Skin epidermis (tissue), 12 donors: ENCODE measurements around the gene SLC25A27.
A peak's percentile ranks its signal among the peaks of the same experiment; 100 is the strongest.

Source experiments
- H3K27ac ChIP-seq, 21 experiments: fragments of 200-600 bp; sonication (generic) in 11 of 21; one replicate each; pipeline ENCODE4 v1.5.0; 2020; ENCODE audit warnings: mild to moderate bottlenecking in 3 of 21, inconsistent platforms in 2 of 21, moderate library complexity in 2 of 21
- H3K4me3 ChIP-seq, 7 experiments: fragments of 200-600 bp; sonication (generic) in 2 of 7; one replicate each; pipeline ENCODE4 v1.5.0; 2020; ENCODE audit warnings: inconsistent platforms in 2 of 7, mild to moderate bottlenecking in 2 of 7, moderate library complexity in 1 of 7

Gene SLC25A27

DNA sequence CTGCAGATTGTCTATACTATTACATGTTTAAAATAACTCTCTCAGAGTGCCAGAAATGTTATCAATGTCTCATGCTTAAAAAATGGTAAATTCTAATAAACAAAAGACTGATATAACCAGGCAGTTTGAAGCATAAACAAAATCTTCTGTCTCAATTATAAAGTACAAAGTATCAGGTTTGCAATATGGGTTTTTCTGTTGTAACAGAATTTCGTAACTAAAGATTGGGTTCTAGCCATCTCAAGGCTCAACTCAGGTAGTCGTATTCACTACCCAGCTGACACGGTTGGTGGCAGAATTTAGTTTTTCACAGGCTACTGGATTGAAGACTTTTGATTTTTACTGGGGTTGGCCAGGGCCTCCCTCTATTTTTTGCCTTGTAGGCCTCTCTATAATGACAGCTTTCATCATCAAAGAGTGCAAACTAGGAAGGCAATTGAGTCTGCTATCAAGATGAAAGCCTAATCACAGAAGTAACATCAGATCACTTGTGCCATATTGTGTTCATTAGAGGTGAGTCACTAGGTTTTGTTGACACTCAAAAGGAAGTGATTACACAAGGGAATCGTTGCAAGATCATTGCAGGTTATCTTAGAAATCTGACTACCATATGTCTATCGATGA lies 3.8 kb upstream of the SLC25A27 start:
- H3K4me3 ChIP-seq = no peak overlapping the region
- no peak overlapping the region for H3K27ac ChIP-seq

DNA sequence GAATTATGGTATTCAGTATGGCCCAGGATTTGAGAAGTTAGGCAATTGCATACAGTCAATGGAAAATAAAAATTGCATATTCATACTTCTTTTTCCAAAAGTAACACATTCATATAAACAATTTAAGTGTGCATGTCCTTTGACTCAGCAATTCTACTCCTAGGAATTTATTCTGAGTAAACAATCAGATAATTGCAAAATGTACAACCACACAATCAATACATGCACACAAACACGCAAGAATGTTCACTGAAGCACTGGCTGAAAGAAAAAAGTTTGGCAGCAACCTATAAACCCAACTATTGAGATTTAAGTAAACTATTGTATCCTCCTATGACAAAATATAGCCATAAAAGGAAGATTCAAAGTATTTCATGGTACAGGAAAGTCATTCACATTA lies 1.8 kb upstream of the SLC25A27 start:
- Histone ChIP-seq H3K27ac (peak overlapping the region in 2 of 21 experiments; percentile 47 to 71), H3K4me3 (peak overlapping the region in 2 of 7 experiments; percentile 90 to 92)

DNA sequence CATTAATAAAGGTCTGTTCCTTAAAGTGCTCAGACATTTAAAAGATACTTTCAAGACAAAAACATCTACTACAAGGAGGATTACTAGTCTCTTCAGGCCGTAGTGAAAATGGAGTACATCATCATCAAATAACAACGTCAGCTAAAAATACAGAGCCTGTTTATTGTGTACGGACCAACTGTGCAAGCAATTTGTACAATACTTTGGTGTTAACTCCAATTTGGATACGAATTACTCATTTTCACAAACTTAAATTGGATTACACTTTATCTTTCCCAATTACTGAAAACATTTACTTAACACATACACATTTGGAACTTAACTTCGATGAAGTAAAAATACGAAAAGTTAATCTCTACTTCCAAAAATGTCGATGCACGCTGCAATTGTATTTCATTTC lies 959 bp upstream of the SLC25A27 start:
- Histone ChIP-seq H3K27ac (peak overlapping the region in 11 of 21 experiments; percentile 0 to 80 (median 69)), H3K4me3 (peak overlapping the region; percentile 55 to 92 (median 83))

DNA sequence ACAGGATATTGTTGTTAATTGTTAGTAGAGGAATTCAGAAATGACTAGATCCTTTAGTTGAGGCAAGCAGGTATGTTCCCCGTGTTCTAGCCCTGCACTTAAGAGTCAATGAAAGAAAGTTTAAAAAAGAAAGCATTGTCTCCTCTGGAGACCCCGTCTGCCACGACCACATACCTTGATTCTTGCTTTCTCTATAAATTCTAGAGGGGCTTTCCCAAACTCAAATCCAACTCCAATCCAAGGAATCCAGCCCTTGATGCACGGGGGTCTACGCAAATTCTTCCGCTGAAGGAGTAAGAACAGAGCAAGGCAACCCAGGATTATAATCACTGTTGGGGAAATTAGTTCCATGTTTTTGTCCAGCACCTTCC lies 558 bp upstream of the SLC25A27 start:
- Histone ChIP-seq H3K27ac (peak overlapping the region in 17 of 21 experiments; percentile 0 to 80 (median 69)), H3K4me3 (peak overlapping the region; percentile 55 to 92 (median 83))

DNA sequence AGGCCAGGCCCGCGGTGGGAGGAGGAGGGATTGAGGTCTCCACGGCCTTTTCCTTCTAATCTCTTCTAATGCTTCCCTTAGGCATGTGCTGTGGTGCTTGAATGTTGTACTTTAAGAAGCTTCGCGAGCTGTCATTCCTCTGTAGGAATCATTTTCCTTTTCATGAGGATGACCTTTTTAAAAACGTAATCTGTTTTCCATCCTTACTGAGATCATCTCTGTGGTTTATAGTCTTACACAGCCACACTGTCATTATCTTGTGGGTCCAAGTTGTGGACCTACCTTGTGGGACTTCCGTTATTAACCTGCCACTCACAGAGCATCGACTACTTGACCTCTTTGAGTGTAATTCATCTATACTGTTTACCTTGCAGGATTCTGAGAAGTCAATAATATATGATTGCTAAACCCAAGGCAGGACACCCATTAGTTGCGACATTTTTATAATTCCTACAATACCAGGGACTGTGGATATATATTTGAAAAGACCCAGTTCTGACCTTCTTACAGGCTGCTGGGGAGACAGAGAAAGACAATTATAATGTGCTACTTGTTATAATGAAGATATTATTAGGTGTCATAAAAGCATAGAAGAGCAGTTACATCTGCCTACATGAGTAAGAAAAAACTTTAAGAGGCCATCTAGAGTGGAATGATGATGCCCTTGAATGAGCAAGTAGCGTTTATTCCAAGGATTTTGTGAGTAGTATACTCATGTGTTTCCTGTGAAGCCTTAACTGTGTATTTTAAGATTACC lies 842 bp downstream of the SLC25A27 start:
- H3K4me3 ChIP-seq = peak overlapping the region; percentile 55 to 92 (median 83)
- peak overlapping the region in 14 of 21 experiments; percentile 0 to 86 (median 74) for H3K27ac ChIP-seq

DNA sequence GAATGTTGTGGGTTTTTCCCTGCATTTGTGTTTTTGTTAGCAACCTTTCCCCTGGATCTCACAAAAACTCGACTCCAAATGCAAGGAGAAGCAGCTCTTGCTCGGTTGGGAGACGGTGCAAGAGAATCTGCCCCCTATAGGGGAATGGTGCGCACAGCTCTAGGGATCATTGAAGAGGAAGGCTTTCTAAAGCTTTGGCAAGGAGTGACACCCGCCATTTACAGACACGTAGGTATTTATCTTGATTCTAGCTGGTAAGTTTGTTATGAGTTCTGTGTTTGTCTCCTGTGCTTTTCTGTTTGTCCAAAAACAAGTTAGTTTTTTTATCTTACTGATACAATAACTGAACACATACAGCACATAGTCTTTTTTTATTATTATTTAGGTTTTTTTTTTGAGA lies 3.0 kb downstream of the SLC25A27 start:
- Histone ChIP-seq H3K4me3 (no peak overlapping the region), H3K27ac (no peak overlapping the region)

DNA sequence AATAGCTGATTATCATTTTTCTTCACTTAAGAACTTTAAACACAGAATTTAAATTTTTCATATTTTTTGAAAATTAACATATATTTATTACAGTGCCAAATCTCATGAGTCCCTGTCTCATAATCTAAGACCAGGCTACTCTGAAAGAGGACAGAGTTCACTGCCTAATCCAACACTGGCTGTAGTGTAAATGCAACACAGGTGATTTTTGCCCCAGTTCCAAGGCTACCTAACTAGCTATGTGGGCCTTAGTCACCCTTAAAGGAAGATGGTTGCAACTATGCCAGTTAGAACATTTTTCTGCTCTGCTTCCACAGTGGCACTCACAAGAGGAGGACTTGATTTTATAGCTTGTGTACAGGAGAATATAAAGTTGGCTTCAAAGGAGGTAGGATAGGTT lies 4.9 kb downstream of the SLC25A27 start:
- H3K4me3 ChIP-seq = no peak overlapping the region
- no peak overlapping the region for H3K27ac ChIP-seq

DNA sequence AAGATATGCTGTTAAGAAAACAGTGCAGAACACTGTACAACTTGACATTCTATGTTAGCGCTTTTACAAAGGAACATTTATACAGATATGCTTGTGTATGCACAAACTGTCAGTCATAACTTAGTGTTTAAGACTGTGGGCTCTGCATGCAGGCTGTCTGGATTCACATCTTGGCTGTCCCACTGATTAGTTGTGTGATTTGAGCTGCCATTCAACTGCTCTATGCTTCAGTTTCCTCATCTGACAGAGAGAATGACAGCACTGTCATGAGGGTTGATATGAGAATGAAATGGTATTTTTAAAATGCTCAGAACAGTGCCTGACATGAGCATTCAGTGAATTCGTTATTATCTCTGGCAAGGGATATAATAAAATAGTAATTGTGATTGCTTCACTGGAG lies 8.7 kb downstream of the SLC25A27 start:
- Histone ChIP-seq H3K27ac (no peak overlapping the region), H3K4me3 (no peak overlapping the region)

DNA sequence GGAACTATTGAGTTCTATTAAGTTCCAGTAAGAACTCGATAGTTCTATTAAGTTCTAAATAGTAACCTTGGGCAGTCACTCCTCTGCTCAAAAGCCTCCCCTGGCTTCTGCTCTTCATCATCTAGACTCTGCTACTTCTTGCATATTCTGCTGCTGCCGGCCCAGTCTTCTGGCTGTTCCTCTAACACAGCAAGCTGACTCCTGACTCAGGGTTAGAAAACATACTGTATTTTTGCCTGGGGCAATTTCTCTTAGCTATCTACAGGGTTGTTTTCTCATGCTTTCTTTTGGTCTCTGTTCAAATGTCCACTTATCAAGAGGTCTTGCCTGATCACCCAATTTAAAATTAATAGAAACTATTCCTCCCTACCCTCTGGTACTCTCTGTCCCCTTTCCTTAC lies 14.6 kb downstream of the SLC25A27 start:
- Histone ChIP-seq H3K4me3 (no peak overlapping the region), H3K27ac (no peak overlapping the region)

DNA sequence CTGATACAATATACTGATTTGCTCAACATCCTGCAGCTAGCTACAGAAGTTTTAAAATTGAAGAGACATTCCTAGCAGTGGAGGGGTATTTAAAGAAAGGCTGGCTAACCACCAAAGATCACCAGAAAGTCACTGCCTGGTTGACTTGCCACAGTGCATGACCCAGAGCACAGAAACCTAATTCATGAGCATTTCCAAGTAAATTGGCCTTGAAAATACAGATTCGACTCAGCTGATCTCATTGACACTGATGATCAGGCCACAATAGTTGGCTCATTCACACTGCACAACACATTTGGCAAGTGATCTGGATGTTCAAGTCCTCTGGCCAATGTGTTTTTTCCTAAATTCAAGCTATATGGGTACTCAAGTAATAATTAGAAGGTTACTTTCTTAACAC lies 21.6 kb downstream of the SLC25A27 start:
- no peak overlapping the region for H3K27ac ChIP-seq
- H3K4me3 ChIP-seq = no peak overlapping the region

DNA sequence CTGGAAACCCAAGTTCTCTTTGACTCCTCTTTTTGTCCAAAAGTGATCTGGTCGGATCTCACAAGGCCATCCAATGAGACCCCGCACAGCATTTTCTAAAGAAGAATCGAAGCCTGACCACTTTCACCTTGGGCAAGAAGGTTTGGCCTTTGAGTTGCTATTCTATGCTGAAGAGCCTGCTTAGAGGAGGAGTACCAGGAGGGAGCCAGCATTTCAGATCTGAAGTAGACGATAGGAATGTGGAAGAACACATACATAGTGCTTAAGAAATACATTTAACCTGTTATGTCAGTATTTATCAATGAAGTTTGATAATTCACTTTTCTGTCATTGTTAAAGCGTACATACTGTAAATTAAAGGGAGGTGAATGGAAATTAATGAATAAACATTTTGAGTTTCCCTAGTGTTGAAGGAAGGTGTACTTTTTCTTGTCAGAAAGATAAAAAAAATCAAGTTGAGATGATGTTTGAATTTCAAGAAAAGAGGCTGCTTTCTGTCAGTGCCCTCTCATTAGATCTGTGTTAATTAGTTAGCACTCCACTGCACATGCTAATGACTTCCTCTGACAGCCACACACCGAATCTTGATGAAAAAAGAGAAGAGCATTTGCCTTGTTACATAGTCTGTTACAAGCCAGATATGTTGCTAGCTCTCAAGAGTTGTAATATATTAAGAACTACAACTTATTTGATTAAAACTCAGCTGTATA lies 24.0 kb downstream of the SLC25A27 start:
- Histone ChIP-seq H3K27ac (no peak overlapping the region), H3K4me3 (no peak overlapping the region)

DNA sequence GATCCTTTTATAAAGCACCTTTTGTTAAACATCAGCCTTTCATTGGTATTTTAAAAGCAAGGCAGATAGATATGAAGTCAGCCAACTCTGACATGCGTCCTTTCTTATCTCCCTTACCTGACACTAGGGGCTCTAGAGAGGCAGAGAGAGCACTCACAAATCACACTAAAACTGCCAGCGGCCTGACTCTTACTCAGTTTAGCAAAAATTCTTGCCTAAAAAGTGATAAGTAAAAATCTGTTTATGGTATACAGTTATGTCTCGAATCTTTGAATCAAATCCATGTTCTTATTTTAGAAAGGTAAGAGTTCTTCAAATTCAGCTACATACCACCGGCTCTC lies 24.5 kb downstream of the SLC25A27 start:
- Histone ChIP-seq H3K27ac (no peak overlapping the region), H3K4me3 (no peak overlapping the region)

DNA sequence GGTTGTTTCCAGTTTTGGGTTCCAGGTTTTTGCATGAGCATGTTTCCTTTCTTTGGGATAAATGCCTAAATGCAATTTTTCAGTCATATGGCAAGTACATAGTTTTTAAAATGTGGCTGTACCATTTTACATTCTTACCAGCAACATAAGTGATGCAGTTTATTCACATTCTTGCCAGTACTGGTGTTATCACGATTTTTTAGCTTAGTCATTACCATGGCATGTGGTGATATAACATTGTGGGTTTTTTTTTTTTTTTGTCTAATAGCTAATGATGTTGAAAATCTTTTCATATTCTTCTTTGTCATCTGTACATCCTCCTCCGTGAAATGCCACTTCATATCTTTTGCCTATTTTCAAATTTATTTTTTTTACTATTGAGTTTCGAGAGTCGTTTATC lies 32.0 kb downstream of the SLC25A27 start:
- no peak overlapping the region for H3K27ac ChIP-seq

DNA sequence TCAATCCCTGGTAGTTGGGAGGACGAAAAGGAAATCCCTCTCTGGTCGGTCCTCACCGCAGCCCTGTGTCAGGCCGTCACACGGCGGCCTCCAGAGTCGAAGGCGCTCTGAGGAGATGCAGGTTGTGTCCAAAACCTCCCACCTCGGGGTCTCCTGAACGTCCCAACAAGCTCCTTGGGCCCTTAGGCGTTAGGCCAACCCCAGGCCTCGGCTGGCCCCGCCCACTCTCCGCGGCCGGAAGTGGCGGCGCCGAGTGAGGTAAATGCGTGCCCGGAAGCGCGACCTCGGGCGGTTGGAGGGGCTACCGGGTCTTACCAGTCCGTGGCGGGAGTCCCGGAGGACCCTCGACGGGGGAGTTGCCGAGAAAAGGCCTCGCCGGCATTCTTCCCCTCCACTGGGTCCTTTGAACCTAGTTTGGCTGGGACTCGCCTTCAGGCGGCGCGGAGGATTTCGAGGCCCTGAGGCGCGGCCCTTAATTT lies 34.9 kb downstream of the SLC25A27 start, which contains the start of gene TDRD6:
Gene TDRD6 (plus strand): TSS at position 267 of the 479 bp plus-strand sequence. CDS start 244 bp downstream, outside the sequence.
- Histone ChIP-seq H3K4me3 (no peak within 1 kb of the TSS), H3K27ac (no peak within 1 kb of the TSS)

More for the DNA sequence above, 32.0 kb downstream of the SLC25A27 start:
- no peak overlapping the region for H3K4me3 ChIP-seq

DNA sequence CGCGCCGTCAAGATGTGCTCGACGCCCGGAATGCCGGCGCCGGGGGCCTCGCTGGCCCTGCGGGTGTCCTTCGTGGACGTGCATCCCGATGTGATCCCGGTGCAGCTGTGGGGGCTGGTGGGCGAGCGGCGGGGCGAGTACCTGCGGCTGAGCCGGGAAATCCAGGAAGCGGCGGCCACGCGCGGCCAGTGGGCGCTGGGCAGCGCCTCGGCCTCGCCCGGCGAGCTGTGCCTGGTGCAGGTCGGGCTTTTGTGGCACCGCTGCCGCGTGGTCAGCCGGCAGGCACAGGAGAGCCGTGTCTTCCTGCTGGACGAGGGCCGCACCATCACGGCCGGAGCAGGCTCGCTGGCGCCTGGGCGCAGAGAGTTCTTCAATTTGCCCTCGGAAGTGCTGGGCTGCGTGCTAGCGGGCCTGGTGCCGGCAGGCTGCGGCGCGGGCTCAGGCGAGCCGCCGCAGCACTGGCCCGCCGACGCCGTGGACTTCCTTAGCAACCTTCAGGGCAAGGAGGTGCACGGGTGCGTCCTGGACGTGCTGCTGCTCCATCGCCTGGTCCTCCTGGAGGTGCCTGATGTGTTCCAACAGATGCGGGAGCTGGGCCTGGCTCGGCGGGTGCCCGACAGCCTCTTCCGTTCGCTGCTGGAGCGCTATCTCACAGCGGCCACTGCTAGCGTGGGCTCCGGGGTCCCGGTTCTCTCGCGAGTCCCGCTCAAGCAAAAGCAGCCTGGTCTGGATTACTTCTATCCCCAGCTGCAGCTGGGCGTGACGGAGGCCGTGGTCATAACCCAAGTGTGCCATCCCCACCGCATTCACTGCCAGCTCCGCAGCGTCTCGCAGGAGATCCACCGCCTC lies 35.6 kb downstream of the SLC25A27 start:
- no peak overlapping the region for H3K4me3 ChIP-seq
- no peak overlapping the region for H3K27ac ChIP-seq

DNA sequence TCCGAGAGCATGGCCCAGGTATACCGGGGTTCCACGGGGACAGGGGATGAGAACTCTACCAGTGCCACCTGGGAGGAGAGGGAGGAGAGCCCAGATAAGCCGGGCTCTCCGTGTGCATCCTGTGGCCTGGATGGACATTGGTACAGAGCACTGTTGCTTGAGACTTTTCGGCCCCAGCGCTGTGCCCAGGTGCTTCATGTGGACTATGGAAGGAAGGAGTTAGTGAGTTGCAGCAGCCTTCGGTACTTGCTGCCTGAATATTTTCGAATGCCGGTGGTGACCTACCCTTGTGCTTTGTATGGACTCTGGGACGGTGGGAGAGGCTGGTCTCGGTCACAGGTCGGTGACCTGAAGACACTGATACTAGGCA lies 36.2 kb downstream of the SLC25A27 start:
- no peak overlapping the region for H3K4me3 ChIP-seq
- no peak overlapping the region for H3K27ac ChIP-seq

DNA sequence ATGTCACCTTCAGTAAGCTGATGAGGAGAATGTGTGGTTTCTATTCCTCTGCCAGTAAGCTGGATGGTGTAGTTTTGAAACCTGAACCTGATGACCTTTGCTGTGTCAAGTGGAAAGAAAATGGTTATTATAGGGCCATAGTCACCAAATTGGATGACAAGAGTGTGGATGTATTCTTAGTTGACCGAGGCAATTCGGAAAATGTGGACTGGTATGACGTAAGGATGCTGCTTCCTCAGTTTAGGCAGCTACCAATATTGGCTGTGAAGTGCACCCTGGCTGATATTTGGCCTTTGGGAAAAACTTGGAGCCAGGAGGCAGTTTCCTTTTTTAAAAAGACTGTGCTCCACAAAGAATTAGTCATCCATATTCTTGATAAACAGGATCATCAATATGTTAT lies 36.9 kb downstream of the SLC25A27 start:
- no peak overlapping the region for H3K4me3 ChIP-seq

DNA sequence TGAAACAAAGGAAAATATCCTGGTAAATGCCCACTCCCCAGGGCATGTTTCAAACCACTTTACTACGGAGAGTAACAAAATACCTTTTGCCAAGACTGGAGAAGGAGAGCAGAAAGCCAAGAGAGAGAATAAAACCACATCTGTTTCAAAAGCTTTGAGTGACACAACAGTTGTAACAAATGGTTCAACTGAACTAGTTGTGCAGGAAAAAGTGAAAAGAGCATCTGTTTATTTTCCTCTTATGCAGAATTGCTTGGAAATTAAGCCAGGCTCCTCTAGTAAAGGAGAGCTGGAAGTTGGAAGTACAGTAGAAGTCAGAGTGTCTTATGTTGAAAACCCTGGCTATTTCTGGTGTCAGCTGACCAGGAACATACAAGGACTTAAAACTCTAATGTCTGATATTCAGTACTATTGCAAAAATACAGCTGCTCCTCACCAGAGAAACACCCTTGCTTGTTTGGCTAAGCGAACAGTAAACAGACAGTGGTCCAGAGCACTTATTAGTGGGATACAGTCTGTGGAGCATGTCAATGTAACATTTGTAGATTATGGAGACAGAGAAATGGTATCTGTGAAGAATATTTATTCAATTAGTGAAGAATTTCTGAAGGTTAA lies 37.5 kb downstream of the SLC25A27 start:
- Histone ChIP-seq H3K27ac (no peak overlapping the region), H3K4me3 (no peak overlapping the region)

More for the DNA sequence above, 36.9 kb downstream of the SLC25A27 start:
- no peak overlapping the region for H3K27ac ChIP-seq

DNA sequence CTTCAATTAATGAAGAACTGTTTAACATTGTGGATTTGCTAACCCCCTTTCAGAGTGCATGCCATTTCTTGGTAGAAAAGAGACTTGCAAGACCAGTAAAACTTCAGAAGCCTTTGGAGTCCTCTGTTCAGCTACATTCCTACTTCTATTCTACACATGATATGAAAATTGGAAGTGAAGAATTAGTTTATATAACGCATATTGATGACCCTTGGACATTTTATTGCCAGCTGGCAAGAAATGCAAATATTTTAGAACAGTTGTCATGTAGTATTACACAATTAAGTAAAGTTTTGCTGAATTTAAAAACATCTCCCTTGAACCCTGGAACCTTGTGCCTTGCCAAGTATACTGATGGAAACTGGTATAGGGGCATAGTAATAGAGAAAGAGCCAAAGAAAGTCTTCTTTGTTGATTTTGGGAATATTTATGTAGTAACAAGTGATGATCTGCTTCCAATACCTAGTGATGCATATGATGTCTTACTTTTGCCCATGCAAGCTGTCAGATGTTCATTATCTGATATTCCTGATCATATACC lies 38.2 kb downstream of the SLC25A27 start:
- Histone ChIP-seq H3K27ac (no peak overlapping the region), H3K4me3 (no peak overlapping the region)
